HUDEP-2 (cell line): ENCODE data around the gene EHF.

ENCODE experiments used
- DNase-seq, 76 experiments: peaks; one replicate each; lab custom pipeline; 2025; ENCODE audit not compliant: unreplicated experiment in 76 of 76; lab: John Stamatoyannopoulos, UW

Gene EHF

DNA sequence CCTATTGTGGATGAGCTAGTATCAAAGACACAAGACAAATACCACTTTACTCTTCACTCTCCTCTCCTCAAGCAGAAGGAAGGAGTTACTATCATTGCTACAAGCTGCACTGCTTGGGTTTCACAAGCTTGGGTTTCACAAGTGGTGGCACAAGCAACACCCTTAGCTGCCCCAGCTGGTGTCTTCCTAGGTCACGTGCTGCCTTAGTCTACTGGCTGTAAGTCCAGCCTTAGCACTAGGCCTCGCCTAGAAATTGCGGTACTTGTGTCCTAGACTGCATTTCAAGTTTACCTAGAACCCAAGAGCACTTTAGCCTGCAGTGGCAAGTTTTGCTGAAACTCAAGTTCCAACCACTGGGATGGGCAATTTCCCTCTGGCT, 86.6 kb downstream of the EHF start:
- no peak for DNase-seq
